Choroid plexus epithelial cell (primary cell): Measurements from ENCODE around the gene FAM20C.
A peak's percentile ranks its signal among the peaks of the same experiment; 100 is the strongest.
"Not testable (repeated sequence)": the region's sequence is repeated elsewhere in the genome, so short reads cannot be mapped to it uniquely, and the experiment has no call there.

Source experiments
- DNase-seq: peaks from one replicate; pipeline ENCODE4 v3.0.0-alpha.2; 2010; ENCODE audit warnings: low read depth
- H3K4me3 ChIP-seq: 2 replicates; pipeline ENCODE4 v1.5.1; 2011; ENCODE audit warnings: low read depth, mild to moderate bottlenecking, control low read depth, low read length, moderate library complexity
- TF ChIP-seq, protein P1 (sequence below): conservative IDR thresholded peaks from 2 replicates; pipeline ENCODE4 v1.5.1; 2011; ENCODE audit warnings: low read depth, mild to moderate bottlenecking, control low read depth, inconsistent platforms, low read length, moderate library complexity

Gene FAM20C

DNA sequence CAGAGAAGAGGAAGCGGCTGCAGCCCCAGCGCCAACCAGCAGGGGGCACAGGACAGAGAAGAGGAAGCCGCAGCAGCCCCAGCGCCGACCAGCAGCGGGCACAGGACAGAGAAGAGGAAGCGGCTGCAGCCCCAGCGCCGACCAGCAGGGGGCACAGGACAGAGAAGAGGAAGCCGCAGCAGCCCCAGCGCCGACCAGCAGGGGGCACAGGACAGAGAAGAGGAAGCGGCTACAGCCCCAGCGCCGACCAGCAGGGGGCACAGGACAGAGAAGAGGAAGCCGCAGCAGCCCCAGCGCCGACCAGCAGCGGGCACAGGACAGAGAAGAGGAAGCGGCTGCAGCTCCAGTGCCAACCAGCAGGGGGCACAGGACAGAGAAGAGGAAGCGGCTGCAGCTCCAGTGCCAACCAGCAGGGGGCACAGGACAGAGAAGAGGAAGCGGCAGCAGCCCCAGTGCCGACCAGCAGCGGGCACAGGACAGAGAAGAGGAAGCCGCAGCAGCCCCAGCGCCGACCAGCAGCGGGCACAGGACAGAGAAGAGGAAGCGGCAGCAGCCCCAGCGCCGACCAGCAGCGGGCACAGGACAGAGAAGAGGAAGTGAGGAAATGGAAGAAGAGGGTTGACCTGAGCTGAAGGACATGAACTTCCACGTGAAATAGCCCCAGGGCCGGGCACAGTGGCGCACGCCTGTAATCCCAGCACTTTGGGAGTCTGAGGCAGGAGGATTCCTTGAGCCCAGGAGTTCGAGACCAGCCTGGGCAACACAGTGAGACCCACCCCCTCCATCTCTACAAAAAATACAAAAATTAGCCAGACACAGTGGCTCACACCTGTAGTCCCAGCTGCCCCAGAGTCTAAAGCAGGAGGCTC, 71.3 kb downstream of the FAM20C start:
- not testable (repeated sequence) for H3K4me3 ChIP-seq, DNase-seq
- TF ChIP-seq, protein P1, sequence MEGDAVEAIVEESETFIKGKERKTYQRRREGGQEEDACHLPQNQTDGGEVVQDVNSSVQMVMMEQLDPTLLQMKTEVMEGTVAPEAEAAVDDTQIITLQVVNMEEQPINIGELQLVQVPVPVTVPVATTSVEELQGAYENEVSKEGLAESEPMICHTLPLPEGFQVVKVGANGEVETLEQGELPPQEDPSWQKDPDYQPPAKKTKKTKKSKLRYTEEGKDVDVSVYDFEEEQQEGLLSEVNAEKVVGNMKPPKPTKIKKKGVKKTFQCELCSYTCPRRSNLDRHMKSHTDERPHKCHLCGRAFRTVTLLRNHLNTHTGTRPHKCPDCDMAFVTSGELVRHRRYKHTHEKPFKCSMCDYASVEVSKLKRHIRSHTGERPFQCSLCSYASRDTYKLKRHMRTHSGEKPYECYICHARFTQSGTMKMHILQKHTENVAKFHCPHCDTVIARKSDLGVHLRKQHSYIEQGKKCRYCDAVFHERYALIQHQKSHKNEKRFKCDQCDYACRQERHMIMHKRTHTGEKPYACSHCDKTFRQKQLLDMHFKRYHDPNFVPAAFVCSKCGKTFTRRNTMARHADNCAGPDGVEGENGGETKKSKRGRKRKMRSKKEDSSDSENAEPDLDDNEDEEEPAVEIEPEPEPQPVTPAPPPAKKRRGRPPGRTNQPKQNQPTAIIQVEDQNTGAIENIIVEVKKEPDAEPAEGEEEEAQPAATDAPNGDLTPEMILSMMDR: peak; percentile 46

GRCh38 chr7:264541-265191, 72.3 kb downstream of the FAM20C start:
- no peak overlapping the region for H3K4me3 ChIP-seq
- no peak for DNase-seq
- TF ChIP-seq, protein P1: no peak

GRCh38 chr7:265192-265997, 73.0 kb downstream of the FAM20C start:
- TF ChIP-seq, protein P1: no peak
- DNase-seq: no peak
- H3K4me3 ChIP-seq: no peak overlapping the region

- no peak for DNase-seq
- no peak overlapping the region for H3K4me3 ChIP-seq
- TF ChIP-seq, protein P1: no peak
Observed at GRCh38 chr7:265998-266850, 73.9 kb downstream of the FAM20C start.

- TF ChIP-seq, protein P1: peak; percentile 34
- H3K4me3 ChIP-seq: no peak overlapping the region
- no peak for DNase-seq
Observed at GRCh38 chr7:266851-267840, 74.8 kb downstream of the FAM20C start.
